Lung (tissue), 12 donors: ENCODE data around the gene CCDC3. TPM values are rescaled to one million over a fixed set of nuclear protein-coding genes. Genes with fewer than 3 reads are reported as not detected.

ENCODE experiments used
- ATAC-seq: fragments of 200-7000 bp; cut with Tn5 transposase; one replicate; pipeline ENCODE4 v1.9.1; 2020; ENCODE audit warnings: moderate number of reproducible peaks; ENCODE audit not compliant: insufficient read depth, low FRiP score
- DNase-seq, 3 donors: peaks; one replicate each; pipeline ENCODE4 v3.0.0-alpha.2; 2013 to 2017
- H3K27ac ChIP-seq, 2 donors: one replicate each; pipeline ENCODE4 v1.5.1; 2013; ENCODE audit warnings: mild to moderate bottlenecking in 2 of 2, moderate library complexity in 2 of 2, control low read depth in 1 of 2, inconsistent platforms in 1 of 2, low read depth in 1 of 2, low read length in 1 of 2
- H3K27me3 ChIP-seq, 3 donors: one replicate each; pipeline ENCODE4 v1.5.1; 2013; ENCODE audit warnings: low read length in 2 of 3; ENCODE audit not compliant: control insufficient read depth in 3 of 3, insufficient read depth in 3 of 3
- H3K36me3 ChIP-seq, 4 donors: one replicate each; pipeline ENCODE4 v1.5.1; 2013; ENCODE audit warnings: low read length in 4 of 4, mild to moderate bottlenecking in 1 of 4, moderate library complexity in 1 of 4; ENCODE audit not compliant: control insufficient read depth in 4 of 4, insufficient read depth in 4 of 4
- H3K4me1 ChIP-seq, 5 donors: one replicate each; pipeline ENCODE4 v1.5.1; 2013; ENCODE audit warnings: low read length in 5 of 5, mild to moderate bottlenecking in 2 of 5, moderate library complexity in 1 of 5; ENCODE audit not compliant: control insufficient read depth in 5 of 5, insufficient read depth in 5 of 5
- H3K4me3 ChIP-seq: one replicate; pipeline ENCODE4 v1.5.1; 2013; ENCODE audit warnings: mild to moderate bottlenecking, control low read depth, moderate library complexity
- H3K9ac ChIP-seq, 2 donors: one replicate each; pipeline ENCODE4 v1.5.1; 2013; ENCODE audit warnings: low read length in 2 of 2, control low read depth in 1 of 2; ENCODE audit not compliant: insufficient read depth in 1 of 2
- H3K9me3 ChIP-seq, 4 donors: one replicate each; pipeline ENCODE4 v1.5.1; 2013; ENCODE audit warnings: low read length in 3 of 4, mild to moderate bottlenecking in 1 of 4, moderate library complexity in 1 of 4; ENCODE audit not compliant: control insufficient read depth in 4 of 4, insufficient read depth in 3 of 4
- WGBS, 2 donors: extraction: QIAGEN DNeasy Blood & Tissue Kit; methylation state at CpG; one replicate each; pipeline ENCODE4 v1.1.7; 2013; 5-methylcytosine and 5-hydroxymethylcytosine counted together
- polyA plus RNA-seq, 2 donors: library from polyadenylated mRNA; stranded (reverse); fragments of 200-250 nt; gene quantifications; one replicate each; pipeline ENCODE4 v1.2.1, GENCODE V29; 2013
- total RNA-seq, 2 donors: library from RNA; depleted of rRNA in 1 of 2; stranded (reverse); fragments of >200 nt in 1 of 2; gene quantifications; one replicate each; pipeline ENCODE4 v1.2.1, GENCODE V29; 2014 to 2021
- TF ChIP-seq, protein P1 (sequence below): IDR thresholded peaks from 2 replicates; pipeline ENCODE4 v1.5.1; 2012; ENCODE audit warnings: mild to moderate bottlenecking; ENCODE audit errors: control extremely low read depth, extremely low read depth
- donor health status: control.
- donor health status: control.
- donor health status: Bipolar disorder and iron deficiency.
- donor health status: healthy.
- donor health status: DM: yes; HTN: yes; CAD: no.

Gene CCDC3
- total and polyA plus RNA-seq, 4 donors, result 4.1 to 21.5 (median 11.0) TPM

- no peaks in the 10 kb centered on the region for H3K9me3 ChIP-seq
- no peak for ATAC-seq
- no peak overlapping the region for H3K27ac ChIP-seq
- DNase-seq, result no peak
- no peak overlapping the region for H3K4me3 ChIP-seq
- no peaks in the 10 kb centered on the region for H3K36me3 ChIP-seq
- no peak overlapping the region for H3K9ac ChIP-seq
- H3K27me3 ChIP-seq, result no peaks in the 10 kb centered on the region
- WGBS, 2 donors, result 90 to 91% methylated on average over 3 of the region's 3 CpGs
- H3K4me1 ChIP-seq, result no peaks in the 10 kb centered on the region
- TF ChIP-seq, protein P1, sequence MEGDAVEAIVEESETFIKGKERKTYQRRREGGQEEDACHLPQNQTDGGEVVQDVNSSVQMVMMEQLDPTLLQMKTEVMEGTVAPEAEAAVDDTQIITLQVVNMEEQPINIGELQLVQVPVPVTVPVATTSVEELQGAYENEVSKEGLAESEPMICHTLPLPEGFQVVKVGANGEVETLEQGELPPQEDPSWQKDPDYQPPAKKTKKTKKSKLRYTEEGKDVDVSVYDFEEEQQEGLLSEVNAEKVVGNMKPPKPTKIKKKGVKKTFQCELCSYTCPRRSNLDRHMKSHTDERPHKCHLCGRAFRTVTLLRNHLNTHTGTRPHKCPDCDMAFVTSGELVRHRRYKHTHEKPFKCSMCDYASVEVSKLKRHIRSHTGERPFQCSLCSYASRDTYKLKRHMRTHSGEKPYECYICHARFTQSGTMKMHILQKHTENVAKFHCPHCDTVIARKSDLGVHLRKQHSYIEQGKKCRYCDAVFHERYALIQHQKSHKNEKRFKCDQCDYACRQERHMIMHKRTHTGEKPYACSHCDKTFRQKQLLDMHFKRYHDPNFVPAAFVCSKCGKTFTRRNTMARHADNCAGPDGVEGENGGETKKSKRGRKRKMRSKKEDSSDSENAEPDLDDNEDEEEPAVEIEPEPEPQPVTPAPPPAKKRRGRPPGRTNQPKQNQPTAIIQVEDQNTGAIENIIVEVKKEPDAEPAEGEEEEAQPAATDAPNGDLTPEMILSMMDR, result no peak
These were observed 139.1 kb downstream of the CCDC3 start for GRCh38 chr10:12862459-12862858.

DNA sequence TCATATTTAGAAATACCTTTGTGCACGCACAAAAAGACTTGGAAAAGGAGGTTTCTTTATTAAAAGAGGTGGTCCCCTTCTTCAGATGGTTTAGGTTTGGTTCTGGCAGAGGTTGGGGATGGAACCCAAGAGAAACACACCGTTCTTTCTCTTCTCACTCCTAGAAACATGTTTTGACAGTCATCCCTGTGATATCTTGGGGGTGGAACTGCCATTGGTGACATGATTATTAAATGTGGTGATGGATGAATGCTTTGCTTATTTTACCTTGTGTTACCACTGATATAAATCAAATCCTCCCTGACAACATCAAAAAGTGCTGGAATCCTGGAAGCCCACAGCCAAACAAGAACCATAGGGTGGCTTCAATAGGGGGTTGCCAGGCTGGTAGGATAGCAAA lies 146.5 kb downstream of the CCDC3 start:
- no peak overlapping the region for H3K4me3 ChIP-seq
- no peaks in the 10 kb centered on the region for H3K4me1 ChIP-seq
- no peaks in the 10 kb centered on the region for H3K36me3 ChIP-seq
- TF ChIP-seq, protein P1, result no peak
- no peak overlapping the region for H3K9ac ChIP-seq
- no peaks in the 10 kb centered on the region for H3K9me3 ChIP-seq
- H3K27me3 ChIP-seq, result no peaks in the 10 kb centered on the region
- no peak for ATAC-seq
- no peak overlapping the region for H3K27ac ChIP-seq
- DNase-seq, result no peak
- WGBS, 2 donors, result 37 to 38% methylated on average over 2 of the region's 2 CpGs

DNA sequence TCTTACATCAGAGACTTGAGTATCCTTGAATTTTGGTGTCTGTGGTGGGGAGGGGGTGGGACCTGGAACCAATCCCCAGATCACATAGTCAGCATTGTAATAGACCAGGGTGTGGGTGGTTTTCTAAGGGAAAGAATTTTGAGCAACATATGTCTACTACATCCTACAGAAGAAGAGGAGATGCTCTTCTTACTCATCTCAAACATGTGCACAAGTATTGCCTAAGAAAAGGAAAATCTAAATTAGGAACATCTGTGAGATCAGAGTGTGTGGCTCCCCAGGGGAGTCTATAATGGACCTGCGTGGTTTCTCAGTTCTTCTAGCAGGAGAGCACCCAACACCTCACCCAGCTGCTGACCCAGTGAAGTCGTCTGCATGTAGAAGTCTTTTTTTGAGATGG lies 148.8 kb downstream of the CCDC3 start:
- Histone ChIP-seq H3K27me3 (no peaks in the 10 kb centered on the region), H3K9me3 (no peaks in the 10 kb centered on the region), H3K36me3 (no peaks in the 10 kb centered on the region), H3K4me1 (peaks cover 0 to 14% (median 3%) of the 10 kb centered on the region in 5 donors), H3K4me3 (no peak overlapping the region), H3K27ac (no peak overlapping the region), H3K9ac (no peak overlapping the region)
- DNase-seq (no peak), ATAC-seq (no peak)
- TF ChIP-seq, protein P1, result no peak
- 92 to 93% methylated on average over 2 of the region's 2 CpGs for WGBS, 2 donors
